GM23248 (cell line): ENCODE data around the gene CAMTA1. TPM values are rescaled to one million over a fixed set of nuclear protein-coding genes. Genes with fewer than 3 reads are reported as not detected.

Source experiments
- DNase-seq: peaks from one replicate; pipeline ENCODE4 v3.0.0-alpha.2; 2015
- H2AFZ ChIP-seq: fragments of 200-600 bp; sonication (generic); 2 replicates; pipeline ENCODE4 v1.6.1; 2016; ENCODE audit warnings: antibody characterized with exemption
- H3F3A ChIP-seq: fragments of 200-600 bp; sonication (generic); 2 replicates; pipeline ENCODE4 v1.6.1; 2016; ENCODE audit warnings: mild to moderate bottlenecking, antibody characterized with exemption, mixed run types; ENCODE audit not compliant: insufficient read depth
- H3K27ac ChIP-seq: fragments of 200-600 bp; sonication (generic); 2 replicates; pipeline ENCODE4 v1.5.1; 2016; ENCODE audit warnings: mild to moderate bottlenecking
- H3K27me3 ChIP-seq: fragments of 200-600 bp; sonication (generic); replicated peaks from 2 replicates; pipeline ENCODE4 v1.6.1; 2016; ENCODE audit warnings: mild to moderate bottlenecking; ENCODE audit not compliant: insufficient read depth
- H3K36me3 ChIP-seq: fragments of 200-600 bp; sonication (generic); 2 replicates; pipeline ENCODE4 v1.6.1; 2016; ENCODE audit warnings: low read depth, mild to moderate bottlenecking
- H3K4me1 ChIP-seq: fragments of 200-600 bp; sonication (generic); 2 replicates; pipeline ENCODE4 v1.6.1; 2016; ENCODE audit warnings: mild to moderate bottlenecking; ENCODE audit not compliant: insufficient read depth
- H3K4me2 ChIP-seq: fragments of 200-600 bp; sonication (generic); one replicate; pipeline ENCODE4 v1.6.1; 2016; ENCODE audit warnings: mild to moderate bottlenecking; ENCODE audit not compliant: unreplicated experiment
- H3K4me3 ChIP-seq: fragments of 200-600 bp; sonication (generic); 2 replicates; pipeline ENCODE4 v1.5.1; 2016; ENCODE audit warnings: mild to moderate bottlenecking
- H3K79me2 ChIP-seq: fragments of 200-600 bp; sonication (generic); 2 replicates; pipeline ENCODE4 v1.6.1; 2016; ENCODE audit warnings: mild to moderate bottlenecking; ENCODE audit not compliant: insufficient read depth
- H3K9ac ChIP-seq: fragments of 200-600 bp; sonication (generic); 2 replicates; pipeline ENCODE4 v1.6.1; 2016; ENCODE audit warnings: mild to moderate bottlenecking
- H3K9me2 ChIP-seq: fragments of 200-600 bp; sonication (generic); 2 replicates; pipeline ENCODE4 v1.6.1; 2016; ENCODE audit warnings: mixed run types, mild to moderate bottlenecking, moderate library complexity; ENCODE audit not compliant: insufficient read depth
- H3K9me3 ChIP-seq: fragments of 200-600 bp; sonication (generic); one replicate; pipeline ENCODE4 v1.6.1; 2017; ENCODE audit warnings: low read depth
- H4K20me1 ChIP-seq: fragments of 200-600 bp; sonication (generic); 2 replicates; pipeline ENCODE4 v1.6.0; 2016; ENCODE audit not compliant: insufficient read depth
- EZH2 ChIP-seq: fragments of 200-600 bp; sonication (generic); IDR thresholded peaks from 2 replicates; pipeline ENCODE4 v1.6.1; 2018; ENCODE audit warnings: antibody characterized with exemption, mild to moderate bottlenecking; ENCODE audit not compliant: insufficient read depth, poor library complexity, severe bottlenecking
- EZH2phosphoT487 ChIP-seq: fragments of 200-600 bp; sonication (generic); IDR thresholded peaks from 2 replicates; pipeline ENCODE4 v1.6.1; 2018; ENCODE audit warnings: antibody characterized with exemption, moderate library complexity, mild to moderate bottlenecking, low read depth; ENCODE audit not compliant: insufficient read depth
- WGBS, 2 experiments: methylation state at CpG; one replicate each; pipeline ENCODE4 v1.1.6; 2015 to 2017; ENCODE audit warnings: low lambda C conversion rate in 2 of 2, low coverage in 1 of 2; ENCODE audit errors: missing lambda C conversion rate in 2 of 2; 5-methylcytosine and 5-hydroxymethylcytosine counted together
- in situ Hi-C: fragments of 300-500 bp; cut with MboI; formaldehyde crosslinking; loops from 2 replicates; pipeline ENCODE4 v1.15.0; 2020
- polyA plus RNA-seq: library from polyadenylated mRNA; unstranded; fragments of >200 nt; fragmentation: Nextera tagmentation; extraction: Ambion mirVana; gene quantifications from 2 replicates; pipeline ENCODE4 v1.2.1, GENCODE V29; 2016
- total RNA-seq: library from RNA; depleted of rRNA; stranded (reverse); fragments of >200 nt; shearing (Covaris generic); gene quantifications from 2 replicates; pipeline ENCODE4 v1.2.3, GENCODE V29; 2014

Gene CAMTA1
- total and polyA plus RNA-seq, 2 experiments from 2014 or later = 50.1 to 165 TPM

- 84% methylated on average over 5 to 6 of the region's 6 CpGs for WGBS, 2 experiments
- no peak for TF ChIP-seq EZH2
- TF ChIP-seq EZH2phosphoT487 = no peak
- no peak for DNase-seq
- H3K27ac ChIP-seq = no peak overlapping the region
- no peak overlapping the region for H3K4me2 ChIP-seq
- H4K20me1 ChIP-seq = no peaks in the 10 kb centered on the region
- no peak overlapping the region for H3K4me3 ChIP-seq
- no peak overlapping the region for H3K9ac ChIP-seq
- no peak overlapping the region for H2AFZ ChIP-seq
- peaks cover 16% of the 10 kb centered on the region; the same call in 1 of the 2 replicates for H3K4me1 ChIP-seq
- no peaks in the 10 kb centered on the region for H3K9me2 ChIP-seq
- H3K79me2 ChIP-seq = no peaks in the 10 kb centered on the region
- no peaks in the 10 kb centered on the region for H3K36me3 ChIP-seq
- in situ Hi-C loops = no loop called here
- H3F3A ChIP-seq = peaks cover 6% of the 10 kb centered on the region; the same call in 1 of the 2 replicates
- H3K27me3 ChIP-seq = no peaks in the 10 kb centered on the region
- no peaks in the 10 kb centered on the region for H3K9me3 ChIP-seq
These were observed 530.7 kb downstream of the CAMTA1 start for GRCh38 chr1:7315946-7316345.

- in situ Hi-C loops = no loop called here
These were observed 532.6 kb downstream of the CAMTA1 start for GRCh38 chr1:7317888-7318287.

GRCh38 chr1:7319196-7319595 lies 533.9 kb downstream of the CAMTA1 start:
- H3K4me2 ChIP-seq = no peak overlapping the region
- H3K27ac ChIP-seq = no peak overlapping the region
- H3K9ac ChIP-seq = no peak overlapping the region
- no peaks in the 10 kb centered on the region for H3K27me3 ChIP-seq
- no peaks in the 10 kb centered on the region for H3K36me3 ChIP-seq
- DNase-seq = no peak
- TF ChIP-seq EZH2phosphoT487 (no peak), EZH2 (no peak)
- 70 to 77% methylated on average over 5 of the region's 5 CpGs for WGBS, 2 experiments
- no peaks in the 10 kb centered on the region for H3K9me3 ChIP-seq
- H2AFZ ChIP-seq = no peak overlapping the region
- H3F3A ChIP-seq = peaks cover 6% of the 10 kb centered on the region; the same call in 1 of the 2 replicates
- in situ Hi-C loops = no loop called here
- H3K4me1 ChIP-seq = 0 out of 2 replicates have a peak, but pooled peaks cover 6% of the 10 kb centered on the region
- H4K20me1 ChIP-seq = no peaks in the 10 kb centered on the region
- H3K9me2 ChIP-seq = no peaks in the 10 kb centered on the region
- no peaks in the 10 kb centered on the region for H3K79me2 ChIP-seq
- H3K4me3 ChIP-seq = no peak overlapping the region

More at GRCh38 chr1:7317888-7318287, 532.6 kb downstream of the CAMTA1 start:
- no peak for DNase-seq
- no peaks in the 10 kb centered on the region for H3K9me3 ChIP-seq
- no peak overlapping the region for H3K9ac ChIP-seq
- no peaks in the 10 kb centered on the region for H4K20me1 ChIP-seq
- H3K79me2 ChIP-seq = no peaks in the 10 kb centered on the region
- H2AFZ ChIP-seq = no peak overlapping the region
- no peak for TF ChIP-seq EZH2phosphoT487
- no peak for TF ChIP-seq EZH2
- no peaks in the 10 kb centered on the region for H3K36me3 ChIP-seq
- peaks cover 6% of the 10 kb centered on the region; the same call in 1 of the 2 replicates for H3F3A ChIP-seq
- no peak overlapping the region for H3K27ac ChIP-seq
- WGBS, 2 experiments = 73 to 86% methylated on average over 2 of the region's 2 CpGs
- H3K27me3 ChIP-seq = no peaks in the 10 kb centered on the region
- H3K4me1 ChIP-seq = peaks cover 15% of the 10 kb centered on the region; the same call in 1 of the 2 replicates
- H3K4me2 ChIP-seq = no peak overlapping the region
- no peaks in the 10 kb centered on the region for H3K9me2 ChIP-seq
- no peak overlapping the region for H3K4me3 ChIP-seq

- Histone ChIP-seq H3K36me3 (no peaks in the 10 kb centered on the region), H3K4me2 (no peak overlapping the region), H3K4me3 (no peak overlapping the region), H3F3A (peaks cover under 1% of the 10 kb centered on the region; the same call in 1 of the 2 replicates), H3K9me2 (no peaks in the 10 kb centered on the region), H3K79me2 (no peaks in the 10 kb centered on the region), H2AFZ (no peak overlapping the region), H3K27me3 (no peaks in the 10 kb centered on the region), H3K4me1 (no peaks in the 10 kb centered on the region), H4K20me1 (no peaks in the 10 kb centered on the region), H3K9ac (no peak overlapping the region), H3K9me3 (no peaks in the 10 kb centered on the region), H3K27ac (no peak overlapping the region)
- in situ Hi-C loops = no loop called here
- TF ChIP-seq EZH2 (no peak), EZH2phosphoT487 (no peak)
- no peak for DNase-seq
These were observed 535.4 kb downstream of the CAMTA1 start for GRCh38 chr1:7320661-7321060.

- WGBS, 2 experiments = 81 to 93% methylated on average over 2 of the region's 2 CpGs
- no peaks in the 10 kb centered on the region for H3K79me2 ChIP-seq
- no peaks in the 10 kb centered on the region for H3K36me3 ChIP-seq
- H4K20me1 ChIP-seq = no peaks in the 10 kb centered on the region
- no peak overlapping the region for H3K4me3 ChIP-seq
- no peaks in the 10 kb centered on the region for H3K9me3 ChIP-seq
- no peak overlapping the region for H2AFZ ChIP-seq
- no peak overlapping the region for H3K27ac ChIP-seq
- TF ChIP-seq EZH2 (no peak), EZH2phosphoT487 (no peak)
- no peak for DNase-seq
- H3K9ac ChIP-seq = no peak overlapping the region
- H3F3A ChIP-seq = no peaks in the 10 kb centered on the region
- H3K4me2 ChIP-seq = no peak overlapping the region
- H3K4me1 ChIP-seq = no peaks in the 10 kb centered on the region
- no peaks in the 10 kb centered on the region for H3K9me2 ChIP-seq
- no peaks in the 10 kb centered on the region for H3K27me3 ChIP-seq
- in situ Hi-C loops = no loop called here
These were observed 537.1 kb downstream of the CAMTA1 start for GRCh38 chr1:7322283-7322785.
